ENCODE results near the gene WDTC1. TPM values are rescaled to one million over a fixed set of nuclear protein-coding genes. Genes with fewer than 3 reads are reported as not detected.

Gene WDTC1
- total and polyA plus RNA-seq, 2 of the 8 experiments (the other 6 are each of a cell fraction or from before 2014, with no cell fraction given) = 7.5 to 18.7 TPM

GRCh38 chr1:27220096-27220495 lies 14.3 kb upstream of the WDTC1 start (continued):
- TF ChIP-seq CHD7 (IDR thresholded peaks at IDR 0.05; ENCODE audit: insufficient replicate concordance, low read length) (no peak), KDM5A (IDR thresholded peaks at IDR 0.05; ENCODE audit: low read length) (no peak), ZNF274 (IDR thresholded peaks at IDR 0.05; ENCODE audit: borderline replicate concordance, extremely low read depth, low read length) (no peak), KDM4A (IDR thresholded peaks at IDR 0.05; ENCODE audit: low read depth, low read length, severe bottlenecking) (no peak), GTF2F1 (IDR thresholded peaks at IDR 0.05; ENCODE audit: borderline replicate concordance, low read depth, low read length) (no peak), EZH2 (IDR thresholded peaks at IDR 0.05; ENCODE audit: low read depth, low read length, severe bottlenecking) (no peak), SIRT6 (IDR thresholded peaks at IDR 0.05; ENCODE audit: low read length) (no peak)
